Liver (tissue), 9 donors: ENCODE measurements around the gene ZNF790. TPM values are rescaled to one million over a fixed set of nuclear protein-coding genes. Genes with fewer than 3 reads are reported as not detected.

Source experiments
- DNase-seq: peaks from one replicate; pipeline ENCODE4 v3.0.0-alpha.2; 2017; ENCODE audit warnings: low spot score
- H3K27ac ChIP-seq, 2 donors: one replicate each; pipeline ENCODE4 v1.7.0; 2013; ENCODE audit warnings: inconsistent platforms in 2 of 2, low read length in 2 of 2, control low read depth in 1 of 2, low read depth in 1 of 2, mild to moderate bottlenecking in 1 of 2
- H3K27me3 ChIP-seq, 4 donors: one replicate each; pipeline versions ENCODE4 v1.6.1 to v1.7.0; 2013; ENCODE audit warnings: low read length in 3 of 4, inconsistent platforms in 1 of 4, mild to moderate bottlenecking in 1 of 4, moderate library complexity in 1 of 4; ENCODE audit not compliant: control insufficient read depth in 4 of 4, insufficient read depth in 4 of 4
- H3K36me3 ChIP-seq, 4 donors: one replicate each; pipeline versions ENCODE4 v1.6.1 to v1.7.0; 2013; ENCODE audit warnings: low read length in 3 of 4, mild to moderate bottlenecking in 3 of 4, low read depth in 1 of 4, moderate library complexity in 1 of 4; ENCODE audit not compliant: control insufficient read depth in 4 of 4, insufficient read depth in 3 of 4
- H3K4me1 ChIP-seq, 4 donors: one replicate each; pipeline versions ENCODE4 v1.6.1 to v1.7.0; 2013; ENCODE audit warnings: low read length in 3 of 4, mild to moderate bottlenecking in 3 of 4, moderate library complexity in 1 of 4; ENCODE audit not compliant: control insufficient read depth in 4 of 4, insufficient read depth in 4 of 4
- H3K4me3 ChIP-seq, 3 donors: one replicate each; pipeline versions ENCODE4 v1.6.1 to v1.7.0; 2013; ENCODE audit warnings: low read length in 3 of 3, control low read depth in 1 of 3, low read depth in 1 of 3, mild to moderate bottlenecking in 1 of 3
- H3K9ac ChIP-seq, 2 donors: one replicate each; pipeline ENCODE4 v1.7.0; 2013; ENCODE audit warnings: low read length in 2 of 2, mild to moderate bottlenecking in 2 of 2, moderate library complexity in 2 of 2, control low read depth in 1 of 2, low read depth in 1 of 2
- H3K9me3 ChIP-seq, 4 donors: one replicate each; pipeline versions ENCODE4 v1.6.1 to v1.7.0; 2013; ENCODE audit warnings: low read length in 3 of 4; ENCODE audit not compliant: control insufficient read depth in 4 of 4
- EGR1 ChIP-seq, 2 donors: IDR thresholded peaks; 2 replicates each; pipeline ENCODE4 v1.6.1; 2016 to 2018; ENCODE audit warnings: antibody characterized with exemption in 2 of 2, low read depth in 2 of 2
- FOXA1 ChIP-seq: IDR thresholded peaks from 2 replicates; pipeline ENCODE4 v1.6.1; 2016; ENCODE audit warnings: antibody characterized with exemption
- FOXA2 ChIP-seq: IDR thresholded peaks from 2 replicates; pipeline ENCODE4 v1.6.1; 2016; ENCODE audit warnings: antibody characterized with exemption
- GABPA ChIP-seq, 2 donors: IDR thresholded peaks in 1 of 2; conservative IDR thresholded peaks in 1 of 2; 2 replicates each; pipeline ENCODE4 v1.6.1; 2016; ENCODE audit warnings: antibody characterized with exemption in 2 of 2, mild to moderate bottlenecking in 1 of 2, moderate library complexity in 1 of 2
- HNF4A ChIP-seq, 2 donors: conservative IDR thresholded peaks; 2 replicates each; pipeline ENCODE4 v1.6.1; 2016; ENCODE audit warnings: antibody characterized with exemption in 2 of 2, mild to moderate bottlenecking in 2 of 2
- HNF4G ChIP-seq: IDR thresholded peaks from 2 replicates; pipeline ENCODE4 v1.6.1; 2016; ENCODE audit warnings: antibody characterized with exemption
- JUND ChIP-seq, 2 donors: IDR thresholded peaks; 2 replicates each; pipeline ENCODE4 v1.6.1; 2016; ENCODE audit warnings: antibody characterized with exemption in 2 of 2
- NR2F2 ChIP-seq: IDR thresholded peaks from 2 replicates; pipeline ENCODE4 v1.6.1; 2016; ENCODE audit warnings: antibody characterized with exemption
- RAD21 ChIP-seq, 2 donors: IDR thresholded peaks; 2 replicates each; pipeline ENCODE4 v1.6.1; 2016; ENCODE audit warnings: antibody characterized with exemption in 2 of 2, mild to moderate bottlenecking in 2 of 2
- RXRA ChIP-seq, 2 donors: IDR thresholded peaks; 2 replicates each; pipeline ENCODE4 v1.6.1; 2017 to 2018; ENCODE audit warnings: antibody characterized with exemption in 2 of 2, mild to moderate bottlenecking in 1 of 2
- SP1 ChIP-seq: IDR thresholded peaks from 2 replicates; pipeline ENCODE4 v1.6.1; 2018; ENCODE audit warnings: antibody characterized with exemption, mild to moderate bottlenecking
- TAF1 ChIP-seq: conservative IDR thresholded peaks from 2 replicates; pipeline ENCODE4 v1.6.1; 2016; ENCODE audit warnings: antibody characterized with exemption, mild to moderate bottlenecking
- YY1 ChIP-seq: IDR thresholded peaks from 2 replicates; pipeline ENCODE4 v1.6.1; 2016; ENCODE audit warnings: antibody characterized with exemption, mild to moderate bottlenecking
- WGBS: extraction: QIAGEN DNeasy Blood & Tissue Kit; methylation state at CpG from one replicate; pipeline ENCODE4 v1.1.7; 2013; 5-methylcytosine and 5-hydroxymethylcytosine counted together
- polyA plus RNA-seq, 2 donors: library from polyadenylated mRNA; stranded (reverse) in 1 of 2; unstranded in 1 of 2; fragments of 200-250 nt in 1 of 2; fragments of >200 nt in 1 of 2; fragmentation: Nextera tagmentation in 1 of 2; extraction: Ambion mirVana in 1 of 2; gene quantifications; one replicate each; pipeline versions ENCODE4 v1.2.1 to v1.2.3, GENCODE V29; 2013 to 2015
- total RNA-seq, 2 donors: library from RNA; depleted of rRNA; stranded (reverse); fragments of >200 nt; gene quantifications; one replicate each; pipeline ENCODE4 v1.2.3, GENCODE V29; 2014
- TF ChIP-seq, protein P1 (sequence below): IDR thresholded peaks from 2 replicates; pipeline ENCODE4 v1.6.1; 2016; ENCODE audit warnings: antibody characterized with exemption
- TF ChIP-seq, protein P2 (sequence below): IDR thresholded peaks from 2 replicates; pipeline ENCODE4 v1.6.1; 2016; ENCODE audit warnings: antibody characterized with exemption
- TF ChIP-seq, protein P3 (sequence below): IDR thresholded peaks from 2 replicates; pipeline ENCODE4 v1.6.1; 2016; ENCODE audit warnings: antibody characterized with exemption, mild to moderate bottlenecking
- TF ChIP-seq, protein P4 (sequence below): IDR thresholded peaks from 2 replicates; pipeline ENCODE4 v1.6.1; 2016; ENCODE audit warnings: antibody characterized with exemption
- TF ChIP-seq, protein P5 (sequence below): fragments of 150-350 bp; IDR thresholded peaks from 2 replicates; pipeline ENCODE4 v1.5.1; 2017; ENCODE audit warnings: improper control_type of control experiment, low read depth, low read length; ENCODE audit not compliant: missing input control
- donor health status: healthy.
- donor health status: healthy.
- donor health status: healthy.
- donor health status: healthy.
- donor health status: healthy.

ZNF790 gene
- total and polyA plus RNA-seq, 4 donors = 2.8 to 5.5 (median 4.2) TPM

DNA sequence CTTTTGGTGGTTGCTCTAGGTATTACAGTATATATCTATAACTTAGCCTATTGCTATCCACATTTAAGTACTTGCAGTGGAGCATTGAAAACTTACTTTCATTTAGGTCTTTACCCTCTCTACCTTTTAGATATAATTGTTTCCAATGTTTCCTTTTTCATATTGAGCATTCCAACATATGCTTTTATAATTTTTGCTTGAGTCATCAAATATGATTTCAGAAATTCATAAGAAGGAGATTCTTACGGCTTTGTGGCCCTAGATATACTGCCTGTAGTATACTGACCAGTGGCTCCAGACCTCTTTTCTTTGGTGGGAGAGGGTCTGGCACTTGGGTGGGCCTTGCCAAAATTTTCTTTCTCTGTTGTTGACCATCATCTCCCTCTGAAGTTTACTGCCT, 32.8 kb downstream of the ZNF790 start (continued):
- TF ChIP-seq, protein P1, sequence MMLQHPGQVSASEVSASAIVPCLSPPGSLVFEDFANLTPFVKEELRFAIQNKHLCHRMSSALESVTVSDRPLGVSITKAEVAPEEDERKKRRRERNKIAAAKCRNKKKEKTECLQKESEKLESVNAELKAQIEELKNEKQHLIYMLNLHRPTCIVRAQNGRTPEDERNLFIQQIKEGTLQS = no peak
- TF ChIP-seq FOXA1 (no peak), EGR1 (IDR thresholded peaks at IDR 0.05; ENCODE audit: low read depth in 2 of 2) (no peak)

DNA sequence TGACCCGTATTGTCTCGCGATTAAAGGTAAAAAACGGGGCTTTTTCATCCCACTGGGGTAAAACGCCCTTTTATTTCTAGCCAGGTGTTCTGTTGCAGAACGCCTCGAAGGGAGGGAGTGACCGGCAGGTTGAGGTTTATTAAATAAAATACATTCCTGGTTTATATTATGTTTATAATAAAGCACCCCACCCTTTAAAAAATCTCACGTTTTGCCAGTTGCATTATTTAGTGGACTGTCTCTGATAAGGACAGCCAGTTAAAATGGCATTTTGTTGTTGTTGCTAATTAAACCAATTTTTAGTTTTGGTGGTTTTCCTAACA, 40.4 kb downstream of the ZNF790 start:
- peak overlapping the region; percentile 49 to 81 (median 61) for H3K4me3 ChIP-seq
- H3K36me3 ChIP-seq = peaks cover 0 to 2% (median under 1%) of the 10 kb centered on the region in 4 donors
- no peak for TF ChIP-seq HNF4A (conservative IDR thresholded peaks at IDR 0.05)
- no peak for TF ChIP-seq NR2F2
- no peak for TF ChIP-seq FOXA2
- TF ChIP-seq, protein P2, sequence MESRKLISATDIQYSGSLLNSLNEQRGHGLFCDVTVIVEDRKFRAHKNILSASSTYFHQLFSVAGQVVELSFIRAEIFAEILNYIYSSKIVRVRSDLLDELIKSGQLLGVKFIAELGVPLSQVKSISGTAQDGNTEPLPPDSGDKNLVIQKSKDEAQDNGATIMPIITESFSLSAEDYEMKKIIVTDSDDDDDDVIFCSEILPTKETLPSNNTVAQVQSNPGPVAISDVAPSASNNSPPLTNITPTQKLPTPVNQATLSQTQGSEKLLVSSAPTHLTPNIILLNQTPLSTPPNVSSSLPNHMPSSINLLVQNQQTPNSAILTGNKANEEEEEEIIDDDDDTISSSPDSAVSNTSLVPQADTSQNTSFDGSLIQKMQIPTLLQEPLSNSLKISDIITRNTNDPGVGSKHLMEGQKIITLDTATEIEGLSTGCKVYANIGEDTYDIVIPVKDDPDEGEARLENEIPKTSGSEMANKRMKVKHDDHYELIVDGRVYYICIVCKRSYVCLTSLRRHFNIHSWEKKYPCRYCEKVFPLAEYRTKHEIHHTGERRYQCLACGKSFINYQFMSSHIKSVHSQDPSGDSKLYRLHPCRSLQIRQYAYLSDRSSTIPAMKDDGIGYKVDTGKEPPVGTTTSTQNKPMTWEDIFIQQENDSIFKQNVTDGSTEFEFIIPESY = peak; percentile 71
- TF ChIP-seq HNF4G = no peak
- WGBS = 3% methylated on average over 9 of the region's 9 CpGs
- no peak for DNase-seq
- peak overlapping the region in 1 of 2 donors; percentile 38 for H3K9ac ChIP-seq
- peaks cover 27 to 58% (median 35%) of the 10 kb centered on the region in 4 donors for H3K9me3 ChIP-seq
- H3K27me3 ChIP-seq = no peaks in the 10 kb centered on the region
- peak overlapping the region; percentile 46 to 60 for H3K27ac ChIP-seq
- H3K4me1 ChIP-seq = no peaks in the 10 kb centered on the region

DNA sequence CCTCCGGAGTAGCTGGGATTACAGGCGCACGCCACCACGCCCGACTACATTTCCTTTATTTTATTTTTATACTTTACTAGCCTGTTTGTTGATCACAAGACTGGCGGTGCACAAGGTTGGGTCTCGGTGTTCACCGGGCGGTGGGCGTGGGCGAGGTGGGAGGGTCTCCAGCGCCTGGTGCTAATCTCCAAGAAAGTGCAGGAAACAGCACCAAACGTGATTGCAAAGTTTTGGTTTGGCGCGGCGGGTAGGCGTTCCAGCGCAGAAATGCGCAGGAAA, 41.5 kb downstream of the ZNF790 start:
- peak overlapping the region in 1 of 2 donors; percentile 46 for H3K27ac ChIP-seq
- no peaks in the 10 kb centered on the region for H3K27me3 ChIP-seq
- peak overlapping the region; percentile 23 to 61 (median 49) for H3K4me3 ChIP-seq
- H3K36me3 ChIP-seq = peaks cover 0 to 2% (median 0%) of the 10 kb centered on the region in 4 donors
- no peak for DNase-seq
- peaks cover 30 to 52% (median 35%) of the 10 kb centered on the region in 4 donors for H3K9me3 ChIP-seq
- WGBS = 20% methylated on average over 19 of the region's 19 CpGs
- TF ChIP-seq HNF4G = no peak
- TF ChIP-seq TAF1 = no peak
- TF ChIP-seq SP1 = no peak
- TF ChIP-seq HNF4A (conservative IDR thresholded peaks at IDR 0.05) = no peak
- TF ChIP-seq, protein P3, sequence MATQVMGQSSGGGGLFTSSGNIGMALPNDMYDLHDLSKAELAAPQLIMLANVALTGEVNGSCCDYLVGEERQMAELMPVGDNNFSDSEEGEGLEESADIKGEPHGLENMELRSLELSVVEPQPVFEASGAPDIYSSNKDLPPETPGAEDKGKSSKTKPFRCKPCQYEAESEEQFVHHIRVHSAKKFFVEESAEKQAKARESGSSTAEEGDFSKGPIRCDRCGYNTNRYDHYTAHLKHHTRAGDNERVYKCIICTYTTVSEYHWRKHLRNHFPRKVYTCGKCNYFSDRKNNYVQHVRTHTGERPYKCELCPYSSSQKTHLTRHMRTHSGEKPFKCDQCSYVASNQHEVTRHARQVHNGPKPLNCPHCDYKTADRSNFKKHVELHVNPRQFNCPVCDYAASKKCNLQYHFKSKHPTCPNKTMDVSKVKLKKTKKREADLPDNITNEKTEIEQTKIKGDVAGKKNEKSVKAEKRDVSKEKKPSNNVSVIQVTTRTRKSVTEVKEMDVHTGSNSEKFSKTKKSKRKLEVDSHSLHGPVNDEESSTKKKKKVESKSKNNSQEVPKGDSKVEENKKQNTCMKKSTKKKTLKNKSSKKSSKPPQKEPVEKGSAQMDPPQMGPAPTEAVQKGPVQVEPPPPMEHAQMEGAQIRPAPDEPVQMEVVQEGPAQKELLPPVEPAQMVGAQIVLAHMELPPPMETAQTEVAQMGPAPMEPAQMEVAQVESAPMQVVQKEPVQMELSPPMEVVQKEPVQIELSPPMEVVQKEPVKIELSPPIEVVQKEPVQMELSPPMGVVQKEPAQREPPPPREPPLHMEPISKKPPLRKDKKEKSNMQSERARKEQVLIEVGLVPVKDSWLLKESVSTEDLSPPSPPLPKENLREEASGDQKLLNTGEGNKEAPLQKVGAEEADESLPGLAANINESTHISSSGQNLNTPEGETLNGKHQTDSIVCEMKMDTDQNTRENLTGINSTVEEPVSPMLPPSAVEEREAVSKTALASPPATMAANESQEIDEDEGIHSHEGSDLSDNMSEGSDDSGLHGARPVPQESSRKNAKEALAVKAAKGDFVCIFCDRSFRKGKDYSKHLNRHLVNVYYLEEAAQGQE = no peak
- no peak for TF ChIP-seq JUND (IDR thresholded peaks at IDR 0.05)
- no peak for TF ChIP-seq YY1
- no peak for TF ChIP-seq RAD21 (IDR thresholded peaks at IDR 0.05)
- TF ChIP-seq, protein P1 = no peak
- TF ChIP-seq, protein P4, sequence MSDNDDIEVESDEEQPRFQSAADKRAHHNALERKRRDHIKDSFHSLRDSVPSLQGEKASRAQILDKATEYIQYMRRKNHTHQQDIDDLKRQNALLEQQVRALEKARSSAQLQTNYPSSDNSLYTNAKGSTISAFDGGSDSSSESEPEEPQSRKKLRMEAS = no peak
- TF ChIP-seq, protein P5, sequence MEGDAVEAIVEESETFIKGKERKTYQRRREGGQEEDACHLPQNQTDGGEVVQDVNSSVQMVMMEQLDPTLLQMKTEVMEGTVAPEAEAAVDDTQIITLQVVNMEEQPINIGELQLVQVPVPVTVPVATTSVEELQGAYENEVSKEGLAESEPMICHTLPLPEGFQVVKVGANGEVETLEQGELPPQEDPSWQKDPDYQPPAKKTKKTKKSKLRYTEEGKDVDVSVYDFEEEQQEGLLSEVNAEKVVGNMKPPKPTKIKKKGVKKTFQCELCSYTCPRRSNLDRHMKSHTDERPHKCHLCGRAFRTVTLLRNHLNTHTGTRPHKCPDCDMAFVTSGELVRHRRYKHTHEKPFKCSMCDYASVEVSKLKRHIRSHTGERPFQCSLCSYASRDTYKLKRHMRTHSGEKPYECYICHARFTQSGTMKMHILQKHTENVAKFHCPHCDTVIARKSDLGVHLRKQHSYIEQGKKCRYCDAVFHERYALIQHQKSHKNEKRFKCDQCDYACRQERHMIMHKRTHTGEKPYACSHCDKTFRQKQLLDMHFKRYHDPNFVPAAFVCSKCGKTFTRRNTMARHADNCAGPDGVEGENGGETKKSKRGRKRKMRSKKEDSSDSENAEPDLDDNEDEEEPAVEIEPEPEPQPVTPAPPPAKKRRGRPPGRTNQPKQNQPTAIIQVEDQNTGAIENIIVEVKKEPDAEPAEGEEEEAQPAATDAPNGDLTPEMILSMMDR = no peak
- TF ChIP-seq FOXA2 = no peak
- TF ChIP-seq EGR1 (IDR thresholded peaks at IDR 0.05; ENCODE audit: low read depth in 2 of 2) = no peak
- TF ChIP-seq RXRA (IDR thresholded peaks at IDR 0.05) = no peak
- TF ChIP-seq, protein P2 = no peak
- no peak for TF ChIP-seq NR2F2
- TF ChIP-seq GABPA (IDR thresholded peaks at IDR 0.05 in 1 of 2, conservative IDR thresholded peaks at IDR 0.05 in 1 of 2) = no peak
- TF ChIP-seq FOXA1 = no peak
- no peak overlapping the region for H3K9ac ChIP-seq
- H3K4me1 ChIP-seq = no peaks in the 10 kb centered on the region
